ENCODE results near the gene NUBP1. TPM values are rescaled to one million over a fixed set of nuclear protein-coding genes. Genes with fewer than 3 reads are reported as not detected.

Gene NUBP1
- total and polyA plus RNA-seq, 9 of the 15 experiments (the other 6 are each of a cell fraction or from before 2014, with no cell fraction given), result 17.2 to 55.1 (median 35.6) TPM

DNA sequence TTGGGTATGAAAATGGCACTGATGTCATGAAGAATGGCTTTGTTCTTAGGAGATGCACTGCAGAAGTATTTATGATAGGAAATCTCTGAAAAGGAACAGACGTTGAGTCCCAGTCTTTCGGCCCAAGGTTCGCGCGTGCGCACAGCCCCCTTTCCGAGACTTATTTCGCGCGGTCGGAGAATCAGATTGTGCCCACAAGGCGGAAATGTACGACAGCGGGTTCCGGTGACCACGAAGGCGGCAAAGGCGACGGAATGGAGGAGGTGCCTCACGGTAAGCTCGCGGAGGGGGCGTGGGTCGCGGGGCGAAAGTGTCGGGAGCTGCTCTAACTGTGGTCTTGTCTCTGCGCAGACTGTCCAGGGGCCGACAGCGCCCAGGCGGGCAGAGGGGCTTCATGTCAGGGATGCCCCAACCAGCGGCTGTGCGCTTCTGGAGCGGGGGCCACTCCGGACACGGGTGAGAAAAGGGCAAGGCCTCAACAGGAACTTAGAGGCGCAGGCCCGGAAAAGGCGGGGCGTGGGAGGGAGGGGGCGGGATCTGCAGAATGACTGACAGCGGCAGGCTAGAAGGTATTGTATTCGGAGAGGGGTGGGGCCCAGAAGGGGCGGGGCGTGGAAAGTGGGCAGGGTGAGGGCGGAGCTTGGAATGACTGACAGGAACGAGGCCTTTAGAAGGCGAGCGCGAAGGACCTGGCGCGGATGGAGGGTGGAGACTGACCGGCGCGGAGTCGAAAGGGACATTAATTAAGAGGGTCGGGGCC is at the start of gene NUBP1 (continued):
- TF ChIP-seq ATF3 (IDR thresholded peaks at IDR 0.05), result no peak
- TF ChIP-seq ATF3 (CRISPR knock-in tag; conservative IDR thresholded peaks at IDR 0.05), result no peak
- no peak for TF ChIP-seq TAF15 (IDR thresholded peaks at IDR 0.05; ENCODE audit: low read depth, low read length)
- TF ChIP-seq, protein P1, sequence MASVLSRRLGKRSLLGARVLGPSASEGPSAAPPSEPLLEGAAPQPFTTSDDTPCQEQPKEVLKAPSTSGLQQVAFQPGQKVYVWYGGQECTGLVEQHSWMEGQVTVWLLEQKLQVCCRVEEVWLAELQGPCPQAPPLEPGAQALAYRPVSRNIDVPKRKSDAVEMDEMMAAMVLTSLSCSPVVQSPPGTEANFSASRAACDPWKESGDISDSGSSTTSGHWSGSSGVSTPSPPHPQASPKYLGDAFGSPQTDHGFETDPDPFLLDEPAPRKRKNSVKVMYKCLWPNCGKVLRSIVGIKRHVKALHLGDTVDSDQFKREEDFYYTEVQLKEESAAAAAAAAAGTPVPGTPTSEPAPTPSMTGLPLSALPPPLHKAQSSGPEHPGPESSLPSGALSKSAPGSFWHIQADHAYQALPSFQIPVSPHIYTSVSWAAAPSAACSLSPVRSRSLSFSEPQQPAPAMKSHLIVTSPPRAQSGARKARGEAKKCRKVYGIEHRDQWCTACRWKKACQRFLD (CRISPR knock-in tag; IDR thresholded peaks at IDR 0.05), result no peak
- TF ChIP-seq TBL1XR1 (IDR thresholded peaks at IDR 0.05; ENCODE audit: low read length in 2 of 2), result no peak
- TF ChIP-seq MTA2 (IDR thresholded peaks at IDR 0.05; ENCODE audit: low read depth), result no peak
- TF ChIP-seq SMAD1 (IDR thresholded peaks at IDR 0.05; ENCODE audit: low read depth, low read length, partially characterized antibody), result peak; percentile 60
- no peak for TF ChIP-seq ARNT (IDR thresholded peaks at IDR 0.05)
- no peak for TF ChIP-seq ADNP (tag; IDR thresholded peaks at IDR 0.05)
- TF ChIP-seq SAFB2 (IDR thresholded peaks at IDR 0.05; ENCODE audit: borderline replicate concordance, low read depth, low read length, severe bottlenecking), result no peak
- no peak for TF ChIP-seq ZFP1 (CRISPR knock-in tag; IDR thresholded peaks at IDR 0.05)
- no peak for TF ChIP-seq HMG20A (CRISPR knock-in tag; conservative IDR thresholded peaks at IDR 0.05)
- no peak for TF ChIP-seq PPARD (CRISPR knock-in tag; IDR thresholded peaks at IDR 0.05)
- TF ChIP-seq TSC22D4 (tag; IDR thresholded peaks at IDR 0.05), result no peak
- TF ChIP-seq ZNF584 (CRISPR knock-in tag; IDR thresholded peaks at IDR 0.05; ENCODE audit: low read depth), result no peak
- no peak for TF ChIP-seq TCF3 (CRISPR knock-in tag; IDR thresholded peaks at IDR 0.05)
- TF ChIP-seq ZNF143 (CRISPR knock-in tag; IDR thresholded peaks at IDR 0.05), result no peak; the same call in 1 of the 2 replicates
- TF ChIP-seq, protein P2, sequence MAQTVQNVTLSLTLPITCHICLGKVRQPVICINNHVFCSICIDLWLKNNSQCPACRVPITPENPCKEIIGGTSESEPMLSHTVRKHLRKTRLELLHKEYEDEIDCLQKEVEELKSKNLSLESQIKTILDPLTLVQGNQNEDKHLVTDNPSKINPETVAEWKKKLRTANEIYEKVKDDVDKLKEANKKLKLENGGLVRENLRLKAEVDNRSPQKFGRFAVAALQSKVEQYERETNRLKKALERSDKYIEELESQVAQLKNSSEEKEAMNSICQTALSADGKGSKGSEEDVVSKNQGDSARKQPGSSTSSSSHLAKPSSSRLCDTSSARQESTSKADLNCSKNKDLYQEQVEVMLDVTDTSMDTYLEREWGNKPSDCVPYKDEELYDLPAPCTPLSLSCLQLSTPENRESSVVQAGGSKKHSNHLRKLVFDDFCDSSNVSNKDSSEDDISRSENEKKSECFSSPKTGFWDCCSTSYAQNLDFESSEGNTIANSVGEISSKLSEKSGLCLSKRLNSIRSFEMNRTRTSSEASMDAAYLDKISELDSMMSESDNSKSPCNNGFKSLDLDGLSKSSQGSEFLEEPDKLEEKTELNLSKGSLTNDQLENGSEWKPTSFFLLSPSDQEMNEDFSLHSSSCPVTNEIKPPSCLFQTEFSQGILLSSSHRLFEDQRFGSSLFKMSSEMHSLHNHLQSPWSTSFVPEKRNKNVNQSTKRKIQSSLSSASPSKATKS (CRISPR knock-in tag; IDR thresholded peaks at IDR 0.05), result no peak
- no peak for TF ChIP-seq ZNF175 (CRISPR knock-in tag; IDR thresholded peaks at IDR 0.05; ENCODE audit: low read depth)
- no peak for TF ChIP-seq BRCA1 (IDR thresholded peaks at IDR 0.05)
- TF ChIP-seq BRCA1 (CRISPR knock-in tag; IDR thresholded peaks at IDR 0.05), result no peak
- no peak for TF ChIP-seq CREBBP (IDR thresholded peaks at IDR 0.05; ENCODE audit: low read depth, low read length)
- no peak for TF ChIP-seq CBX3 (IDR thresholded peaks at IDR 0.05; ENCODE audit: borderline replicate concordance in 1 of 2, low read length in 2 of 2)
- peak; percentile 75; the same call in 1 of the 2 replicates for TF ChIP-seq NFRKB (IDR thresholded peaks at IDR 0.05; ENCODE audit: low read depth)
- TF ChIP-seq CHCHD3 (CRISPR knock-in tag; IDR thresholded peaks at IDR 0.05), result no peak
- no peak for TF ChIP-seq MIER1 (IDR thresholded peaks at IDR 0.05; ENCODE audit: low read depth)
- no peak for TF ChIP-seq NCOA4 (IDR thresholded peaks at IDR 0.05; ENCODE audit: partially characterized antibody)

Data from K562 (cell line).